Endothelial cell of umbilical vein (primary cell): ENCODE measurements around the gene CEP68. TPM values are rescaled to one million over a fixed set of nuclear protein-coding genes. Genes with fewer than 3 reads are reported as not detected.

Experiments
- BruUV-seq: library from RNA; stranded (reverse); fragments of 400-500 nt; replicated peaks from 2 replicates; lab custom pipeline; 2021; lab: Mats Ljungman, UMichigan
- CTCF ChIA-PET: fragments of 300-600, 350-600 bp; sonication (Branson Sonifier 250); formaldehyde crosslinking; loops from one replicate; lab custom pipeline; 2021; ENCODE audit warnings: antibody characterized with exemption, inconsistent platforms; lab: Charles Lee
- POLR2A ChIA-PET: fragments of 300-600, 350-600 bp; sonication (Branson Sonifier 250); formaldehyde crosslinking; loops from one replicate; lab custom pipeline; 2021; ENCODE audit warnings: antibody characterized with exemption, inconsistent platforms; lab: Charles Lee
- DNase-seq: peaks from one replicate; pipeline ENCODE4 v3.0.0-alpha.2; 2011; ENCODE audit warnings: low read depth, low spot score
- FAIRE-seq: peaks from 2 replicates; lab custom pipeline; 2011; peaks lifted over from hg19 to GRCh38; lab: Jason Lieb, UNC
- H2AFZ ChIP-seq: 2 replicates; pipeline ENCODE4 v1.6.0; 2012; ENCODE audit warnings: low read depth, low read length, control low read depth, inconsistent platforms
- H3K27ac ChIP-seq: 2 replicates; pipeline ENCODE4 v1.5.1; 2011; ENCODE audit warnings: low read depth, mild to moderate bottlenecking, control low read depth, low read length, moderate library complexity; ENCODE audit not compliant: insufficient read depth
- H3K27me3 ChIP-seq, 2 experiments: 2 replicates each; pipeline versions ENCODE4 v1.6.0 to v1.6.1; 2011; ENCODE audit warnings: low read length in 2 of 2, mixed read lengths in 1 of 2; ENCODE audit not compliant: control insufficient read depth in 2 of 2, insufficient read depth in 2 of 2
- H3K36me3 ChIP-seq, 2 experiments: 2 replicates in 1 of 2; 3 replicates in 1 of 2; pipeline ENCODE4 v1.5.1; 2011; ENCODE audit warnings: low read length in 2 of 2, mild to moderate bottlenecking in 1 of 2, moderate library complexity in 1 of 2; ENCODE audit not compliant: control insufficient read depth in 2 of 2, insufficient read depth in 2 of 2; ENCODE audit errors: extremely low read depth in 1 of 2
- H3K4me1 ChIP-seq: 3 replicates; pipeline ENCODE4 v1.5.1; 2011; ENCODE audit warnings: mild to moderate bottlenecking, low read length; ENCODE audit not compliant: control insufficient read depth, insufficient read depth; ENCODE audit errors: extremely low read depth
- H3K4me2 ChIP-seq: 2 replicates; pipeline ENCODE4 v1.6.1; 2011; ENCODE audit warnings: low read length, control low read depth, mixed read lengths; ENCODE audit not compliant: insufficient read depth
- H3K4me3 ChIP-seq, 3 experiments: fragments of 200-600 bp in 1 of 3; sonication (generic), shearing (Covaris generic) in 1 of 3; replicated peaks in 1 of 3; 2 replicates each; pipeline ENCODE4 v1.5.1; 2011 to 2016; ENCODE audit warnings: control low read depth in 3 of 3, low read length in 3 of 3, mild to moderate bottlenecking in 2 of 3, inconsistent platforms in 1 of 3, low read depth in 1 of 3, moderate library complexity in 1 of 3; ENCODE audit not compliant: insufficient read depth in 1 of 3
- H3K79me2 ChIP-seq: 2 replicates; pipeline ENCODE4 v1.6.0; 2012; ENCODE audit warnings: low read length, inconsistent platforms; ENCODE audit not compliant: control insufficient read depth, insufficient read depth
- H3K9ac ChIP-seq: replicated peaks from 2 replicates; pipeline ENCODE3; 2011; ENCODE audit warnings: low read length, control low read depth; ENCODE audit not compliant: insufficient read depth; ENCODE audit errors: extremely low read depth
- H3K9me1 ChIP-seq: replicated peaks from 3 replicates; pipeline ENCODE4 v1.6.0; 2011; ENCODE audit warnings: mild to moderate bottlenecking, low read length; ENCODE audit not compliant: control insufficient read depth, insufficient read depth; ENCODE audit errors: extremely low read depth
- H3K9me3 ChIP-seq: replicated peaks from 2 replicates; pipeline ENCODE4 v1.5.1; 2012; ENCODE audit warnings: low read length, inconsistent platforms; ENCODE audit not compliant: control insufficient read depth, insufficient read depth
- H4K20me1 ChIP-seq: replicated peaks from 2 replicates; pipeline ENCODE3; 2011; ENCODE audit warnings: mild to moderate bottlenecking, low read length; ENCODE audit not compliant: control insufficient read depth, insufficient read depth; ENCODE audit errors: extremely low read depth
- EZH2 ChIP-seq: IDR thresholded peaks from 2 replicates; pipeline ENCODE4 v1.6.1; 2012; ENCODE audit warnings: borderline replicate concordance, low read depth, mild to moderate bottlenecking, moderate library complexity, low read length, inconsistent platforms; ENCODE audit not compliant: severe bottlenecking
- FOS ChIP-seq: IDR thresholded peaks from 2 replicates; pipeline ENCODE4 v1.6.1; 2011; ENCODE audit warnings: mild to moderate bottlenecking, low read length, moderate library complexity, borderline replicate concordance; ENCODE audit not compliant: insufficient read depth
- GATA2 ChIP-seq: IDR thresholded peaks from 2 replicates; pipeline ENCODE4 v1.7.0; 2011; ENCODE audit warnings: low read depth, mild to moderate bottlenecking, moderate library complexity, mixed read lengths, low read length; ENCODE audit not compliant: insufficient read length, insufficient read depth
- JUN ChIP-seq: IDR thresholded peaks from 2 replicates; pipeline ENCODE4 v1.6.1; 2011; ENCODE audit warnings: borderline replicate concordance, low read depth; ENCODE audit not compliant: insufficient read length, insufficient read depth
- MYC ChIP-seq: IDR thresholded peaks from one replicate; pipeline ENCODE4 v1.6.1; 2011; ENCODE audit warnings: mild to moderate bottlenecking, low read depth, low read length
- POLR2A ChIP-seq: IDR thresholded peaks from 2 replicates; pipeline ENCODE4 v1.6.1; 2012; ENCODE audit warnings: low read depth, mild to moderate bottlenecking, control low read depth, low read length
- POLR2AphosphoS5 ChIP-seq: IDR thresholded peaks from 2 replicates; pipeline ENCODE4 v1.6.1; 2012; ENCODE audit warnings: low read depth, mild to moderate bottlenecking, control low read depth, low read length, moderate library complexity; ENCODE audit not compliant: insufficient read depth
- dilution Hi-C: fragments of 300-500 bp; cut with MboI; formaldehyde crosslinking; loops from one replicate; pipeline ENCODE4 v1.15.0; 2019; ENCODE audit warnings: low sequenced_read_pairs; ENCODE audit not compliant: extremely low pct_ligation_motif_present
- intact Hi-C: fragments of 100-400 bp; cut with micrococcal nuclease; formaldehyde crosslinking; loops from one replicate; pipeline ENCODE4 v1.10.0; 2022
- polyA plus RNA-seq, 4 experiments: library from polyadenylated mRNA; depleted of rRNA in 3 of 4; stranded (reverse) in 3 of 4; unstranded in 1 of 4; fragments of >200 nt; gene quantifications; 2 replicates each; pipeline versions ENCODE4 v1.2.1 to v1.2.3, GENCODE V29; 2011 to 2012; ENCODE audit warnings: missing spikeins in 1 of 4
- total RNA-seq: library from RNA; stranded (reverse); gene quantifications from 2 replicates; pipeline ENCODE4 v1.2.3, GENCODE V29; 2021
- TF ChIP-seq, protein P1 (sequence below): IDR thresholded peaks from 2 replicates; pipeline ENCODE4 v1.6.1; 2011; ENCODE audit not compliant: insufficient read depth, insufficient read length
- TF ChIP-seq, protein P2 (sequence below), 2 donors: IDR thresholded peaks; 1 replicate in 1 of 2; 2 replicates in 1 of 2; pipeline ENCODE4 v1.5.1; 2011; ENCODE audit warnings: low read length in 2 of 2, mild to moderate bottlenecking in 2 of 2, moderate library complexity in 2 of 2, control low read depth in 1 of 2, inconsistent platforms in 1 of 2, low read depth in 1 of 2; ENCODE audit not compliant: insufficient read depth in 1 of 2; ENCODE audit errors: extremely low read depth in 1 of 2

CEP68 gene
- total and polyA plus RNA-seq, 2 donors (not counting 3 experiments of a cell fraction or from before 2014, with no cell fraction given): 21.4 to 22.0 TPM

DNA sequence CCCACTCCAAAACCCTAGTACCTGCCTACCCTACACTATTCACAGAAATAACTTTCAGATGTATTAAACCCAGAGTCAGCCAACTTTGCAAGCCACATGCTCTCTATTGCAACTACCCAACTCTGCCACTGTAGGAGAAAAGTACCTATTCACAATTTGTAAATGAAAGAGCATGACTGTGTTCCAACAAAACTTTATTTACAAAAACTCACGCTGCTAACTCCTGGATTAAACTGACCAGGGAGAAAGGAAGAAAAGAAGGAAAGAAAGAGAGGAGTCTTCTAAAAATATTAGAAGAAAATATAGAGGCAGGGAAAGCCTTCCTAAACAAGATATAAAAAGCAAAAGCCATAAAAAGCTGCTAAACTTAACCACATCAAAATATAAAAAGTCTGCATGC lies 42.4 kb upstream of the CEP68 start:
- H2AFZ ChIP-seq: no peak overlapping the region
- TF ChIP-seq GATA2 (no peak), EZH2 (no peak), POLR2A (no peak)
- peaks cover 0 to 1% of the 10 kb centered on the region in 2 experiments for H3K36me3 ChIP-seq
- BruUV-seq: no TSS peak
- H3K4me3 ChIP-seq: no peak overlapping the region
- no peaks in the 10 kb centered on the region for H3K79me2 ChIP-seq
- H3K9me3 ChIP-seq: no peaks in the 10 kb centered on the region
- no peak for DNase-seq
- no peak overlapping the region for H3K4me2 ChIP-seq
- dilution Hi-C loops: no loop called here
- intact Hi-C loops: no loop called here
- H3K4me1 ChIP-seq: no peaks in the 10 kb centered on the region
- no peaks in the 10 kb centered on the region for H4K20me1 ChIP-seq
- peak; percentile 18 for FAIRE-seq
- ChIA-PET CTCF (no interaction called here), POLR2A (no interaction called here)
- H3K27me3 ChIP-seq: no peaks in the 10 kb centered on the region
- H3K9ac ChIP-seq: no peak overlapping the region
- no peaks in the 10 kb centered on the region for H3K9me1 ChIP-seq
- H3K27ac ChIP-seq: no peak overlapping the region

DNA sequence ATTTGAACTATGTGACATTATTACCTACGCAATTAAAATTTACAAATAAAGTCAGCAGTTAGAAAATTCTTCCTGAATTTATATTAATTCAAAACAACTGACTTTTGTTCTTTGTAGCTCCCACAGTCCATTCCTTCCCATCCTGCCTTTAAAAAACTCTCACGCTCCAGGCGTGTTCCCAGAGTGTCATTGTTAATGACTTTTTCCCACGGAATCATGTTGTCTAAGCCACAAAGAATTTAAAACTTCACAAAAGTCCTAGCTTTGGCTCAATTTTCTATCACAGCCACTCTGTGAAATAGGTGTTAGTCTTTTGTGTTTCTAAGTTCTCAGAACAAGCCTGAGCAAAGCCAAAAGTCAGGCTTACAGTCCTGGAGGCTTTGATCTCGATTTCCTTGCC lies 40.5 kb upstream of the CEP68 start:
- intact Hi-C loops (no loop called here), dilution Hi-C loops (no loop called here)
- TF ChIP-seq MYC: no peak
- TF ChIP-seq, protein P1, sequence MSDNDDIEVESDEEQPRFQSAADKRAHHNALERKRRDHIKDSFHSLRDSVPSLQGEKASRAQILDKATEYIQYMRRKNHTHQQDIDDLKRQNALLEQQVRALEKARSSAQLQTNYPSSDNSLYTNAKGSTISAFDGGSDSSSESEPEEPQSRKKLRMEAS: no peak
- TF ChIP-seq GATA2: no peak
- TF ChIP-seq FOS: no peak
- no peak for TF ChIP-seq JUN
- TF ChIP-seq EZH2: no peak
- no peak for TF ChIP-seq POLR2AphosphoS5
- no peak for TF ChIP-seq POLR2A
- TF ChIP-seq, protein P2, sequence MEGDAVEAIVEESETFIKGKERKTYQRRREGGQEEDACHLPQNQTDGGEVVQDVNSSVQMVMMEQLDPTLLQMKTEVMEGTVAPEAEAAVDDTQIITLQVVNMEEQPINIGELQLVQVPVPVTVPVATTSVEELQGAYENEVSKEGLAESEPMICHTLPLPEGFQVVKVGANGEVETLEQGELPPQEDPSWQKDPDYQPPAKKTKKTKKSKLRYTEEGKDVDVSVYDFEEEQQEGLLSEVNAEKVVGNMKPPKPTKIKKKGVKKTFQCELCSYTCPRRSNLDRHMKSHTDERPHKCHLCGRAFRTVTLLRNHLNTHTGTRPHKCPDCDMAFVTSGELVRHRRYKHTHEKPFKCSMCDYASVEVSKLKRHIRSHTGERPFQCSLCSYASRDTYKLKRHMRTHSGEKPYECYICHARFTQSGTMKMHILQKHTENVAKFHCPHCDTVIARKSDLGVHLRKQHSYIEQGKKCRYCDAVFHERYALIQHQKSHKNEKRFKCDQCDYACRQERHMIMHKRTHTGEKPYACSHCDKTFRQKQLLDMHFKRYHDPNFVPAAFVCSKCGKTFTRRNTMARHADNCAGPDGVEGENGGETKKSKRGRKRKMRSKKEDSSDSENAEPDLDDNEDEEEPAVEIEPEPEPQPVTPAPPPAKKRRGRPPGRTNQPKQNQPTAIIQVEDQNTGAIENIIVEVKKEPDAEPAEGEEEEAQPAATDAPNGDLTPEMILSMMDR (IDR thresholded peaks at IDR 0.05; ENCODE audit: extremely low read depth in 1 of 2, insufficient read depth in 1 of 2, low read depth in 1 of 2, low read length in 2 of 2): no peak
- FAIRE-seq: no peak
- Histone ChIP-seq H3K79me2 (no peaks in the 10 kb centered on the region), H3K9me3 (no peaks in the 10 kb centered on the region), H3K4me1 (no peaks in the 10 kb centered on the region), H4K20me1 (no peaks in the 10 kb centered on the region), H3K27me3 (no peaks in the 10 kb centered on the region), H3K9ac (no peak overlapping the region), H3K9me1 (no peaks in the 10 kb centered on the region), H3K36me3 (peaks cover 0 to under 1% of the 10 kb centered on the region in 2 experiments), H3K4me2 (no peak overlapping the region), H3K27ac (no peak overlapping the region), H3K4me3 (no peak overlapping the region), H2AFZ (no peak overlapping the region)
- no peak for DNase-seq
- POLR2A ChIA-PET: no interaction called here
- BruUV-seq: no TSS peak
- CTCF ChIA-PET: no interaction called here
